GM18520 (cell line): Measurements from ENCODE around the gene MYO1H.

Experiments used
- ATAC-seq: cut with Tn5 transposase; IDR thresholded peaks from one replicate; pipeline ENCODE4 v1.9.1; 2021; ENCODE audit not compliant: unreplicated experiment

Gene MYO1H

DNA sequence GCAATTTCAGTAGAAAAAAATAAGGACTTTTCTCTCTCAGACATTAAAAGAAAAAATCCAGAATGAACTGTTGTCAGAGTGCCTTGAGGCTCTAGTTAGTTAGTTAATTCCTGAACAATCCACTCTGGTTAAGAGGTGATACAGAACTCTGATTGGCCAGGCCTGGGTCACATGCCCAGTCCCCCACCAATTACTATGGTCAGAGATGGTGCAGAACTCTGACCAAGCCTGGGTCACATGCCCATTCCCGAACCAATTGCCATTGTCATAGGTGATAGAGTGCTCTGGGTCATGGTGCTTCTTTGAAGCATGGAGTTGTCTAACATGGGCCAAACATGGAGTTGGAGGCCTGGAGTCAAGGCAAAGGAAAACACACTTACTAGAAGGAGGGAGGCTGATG, 11.1 kb upstream of the MYO1H start:
- no peak for ATAC-seq

GRCh38 chr12:109343677-109344076, 4.0 kb upstream of the MYO1H start:
- no peak for ATAC-seq

- no peak for ATAC-seq
These were observed 2.3 kb upstream of the MYO1H start for GRCh38 chr12:109345428-109345827.

DNA sequence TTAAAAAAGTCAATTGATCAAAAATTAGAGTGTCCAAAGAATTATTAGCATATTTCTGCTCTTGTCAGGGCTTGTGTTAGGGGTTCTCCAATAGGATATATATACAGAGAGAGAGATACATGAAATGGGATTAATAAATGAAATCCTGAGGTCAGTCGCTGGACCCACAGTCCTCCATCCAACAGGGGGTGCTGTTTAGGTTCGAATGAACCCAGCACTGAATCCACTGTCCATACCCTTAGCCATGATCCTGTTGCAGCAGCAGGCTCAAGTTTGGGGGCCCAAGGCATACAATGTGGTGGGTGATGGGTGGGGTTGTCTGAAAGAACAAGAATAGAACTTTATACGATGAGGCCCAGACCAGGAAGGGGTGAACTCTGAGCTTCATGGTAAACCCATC, 780 bp upstream of the MYO1H start:
- ATAC-seq = no peak

DNA sequence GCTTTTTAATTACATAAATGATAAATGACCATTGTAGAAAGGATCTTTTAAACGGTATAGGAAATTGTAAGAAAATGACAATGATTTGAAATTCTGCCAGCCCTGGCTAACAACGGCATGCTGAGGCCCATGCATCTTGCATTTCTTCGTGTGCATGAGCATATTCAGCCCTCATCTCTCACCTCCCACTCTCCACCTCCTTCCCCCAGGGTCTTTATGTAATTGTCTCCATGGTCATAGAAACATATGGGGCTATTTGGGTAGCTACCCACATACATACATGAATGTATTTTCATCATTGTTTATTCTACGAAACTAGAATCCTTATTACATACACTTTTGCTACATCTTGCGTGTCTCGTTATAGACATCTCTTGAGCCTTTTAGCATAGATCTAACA, 4.5 kb downstream of the MYO1H start:
- no peak for ATAC-seq

GRCh38 chr12:109356577-109356976, 8.9 kb downstream of the MYO1H start:
- no peak for ATAC-seq

DNA sequence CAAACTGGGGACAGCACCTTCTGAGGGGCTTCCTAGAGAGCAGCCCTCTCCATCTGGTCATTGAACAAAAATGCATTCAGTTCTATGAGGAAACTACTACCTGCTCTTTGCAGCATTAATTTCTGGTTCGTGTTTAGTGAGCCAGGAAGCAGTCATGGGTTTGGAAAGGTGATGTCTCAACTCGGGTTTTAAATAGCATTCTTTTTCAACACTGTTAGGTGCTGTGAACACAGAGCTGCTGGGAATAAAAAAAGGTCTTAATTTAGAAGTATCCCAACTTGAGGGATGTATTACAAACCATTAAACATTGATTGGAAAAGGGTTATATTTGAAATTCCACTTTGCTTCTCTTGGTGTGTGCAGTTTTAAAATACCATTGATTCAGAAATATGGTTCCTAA, 9.3 kb downstream of the MYO1H start:
- no peak for ATAC-seq

DNA sequence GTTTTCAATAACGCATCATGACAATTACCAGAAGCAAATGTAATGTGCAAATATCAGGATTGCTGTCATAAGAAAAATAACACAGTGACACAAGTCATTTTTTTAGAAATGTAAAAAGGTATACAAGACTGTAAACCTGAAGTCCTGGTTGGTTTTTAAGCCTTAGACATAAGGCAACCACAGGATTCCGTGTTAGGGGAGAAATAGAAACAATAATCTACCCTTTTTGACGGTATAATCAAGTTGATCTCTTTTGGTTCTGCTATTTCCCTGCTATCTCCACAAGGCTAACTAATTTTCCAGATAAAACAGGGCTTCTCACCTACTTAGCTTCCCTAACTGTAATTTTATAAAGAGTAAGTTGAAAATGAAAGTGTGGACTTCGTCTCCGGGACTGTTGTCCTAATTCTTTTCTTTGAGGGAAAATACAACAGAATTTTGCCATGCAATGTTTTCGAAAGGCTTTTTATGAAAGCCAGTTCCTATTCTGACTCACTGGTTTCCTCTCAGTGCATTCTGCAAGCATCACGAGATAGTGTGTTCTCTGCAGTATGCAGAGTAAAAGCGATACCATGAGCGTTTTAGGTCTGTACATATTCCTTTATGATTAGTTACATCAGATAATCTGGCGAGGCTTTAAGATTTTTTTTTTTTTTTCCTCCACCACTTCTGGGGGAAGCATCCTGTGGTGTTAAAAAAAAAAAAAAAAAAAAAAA, 10.6 kb downstream of the MYO1H start:
- ATAC-seq = peak; percentile 73

GRCh38 chr12:109359131-109359690, 11.5 kb downstream of the MYO1H start:
- ATAC-seq = no peak

GRCh38 chr12:109369831-109370230, 22.1 kb downstream of the MYO1H start:
- ATAC-seq = no peak

- no peak for ATAC-seq
These were observed 29.5 kb downstream of the MYO1H start for GRCh38 chr12:109377139-109377685.

- ATAC-seq = no peak
These were observed 30.9 kb downstream of the MYO1H start for GRCh38 chr12:109378569-109378968.

GRCh38 chr12:109382031-109382430, 34.3 kb downstream of the MYO1H start:
- no peak for ATAC-seq

GRCh38 chr12:109383240-109383639, 35.5 kb downstream of the MYO1H start:
- ATAC-seq = no peak

- no peak for ATAC-seq
These were observed 37.8 kb downstream of the MYO1H start for GRCh38 chr12:109385339-109386058.

- ATAC-seq = no peak
These were observed 38.3 kb downstream of the MYO1H start for GRCh38 chr12:109386059-109386433.

GRCh38 chr12:109387425-109388166, 39.9 kb downstream of the MYO1H start:
- ATAC-seq = no peak

DNA sequence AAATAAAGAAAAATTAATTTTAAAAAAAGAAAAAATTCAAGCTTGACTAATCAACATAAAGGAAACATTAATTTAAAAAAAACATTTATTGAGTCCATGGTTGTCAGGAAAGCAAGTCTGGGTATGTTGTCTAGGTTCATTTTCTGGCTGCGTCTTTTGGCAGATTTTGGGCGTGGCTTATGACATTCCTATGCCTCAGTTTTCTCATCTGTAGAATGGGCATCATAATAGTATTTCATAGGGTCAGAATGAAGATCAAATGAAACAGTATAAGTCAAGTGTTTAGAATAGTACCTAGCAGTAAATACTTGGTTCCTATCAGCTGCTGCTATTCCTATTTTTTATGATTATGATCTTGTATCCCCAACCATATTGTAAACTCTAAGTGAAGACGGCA, 40.5 kb downstream of the MYO1H start:
- ATAC-seq = no peak

GRCh38 chr12:109389146-109389545, 41.4 kb downstream of the MYO1H start:
- ATAC-seq = no peak

- ATAC-seq = no peak
These were observed 46.0 kb downstream of the MYO1H start for GRCh38 chr12:109393437-109394345.
